Ishikawa (cell line): ENCODE measurements around the gene CTNNA1.

Source experiments
- CEBPB ChIP-seq: IDR thresholded peaks from 2 replicates; pipeline ENCODE4 v1.6.1; 2012
- CREB1 ChIP-seq: IDR thresholded peaks from 2 replicates; pipeline ENCODE4 v1.6.1; 2012; ENCODE audit warnings: low read depth
- EP300 ChIP-seq: IDR thresholded peaks from 2 replicates; pipeline ENCODE4 v1.6.1; 2012; ENCODE audit warnings: borderline replicate concordance
- MAX ChIP-seq: IDR thresholded peaks from 2 replicates; pipeline ENCODE4 v1.6.1; 2012
- NFIC ChIP-seq: IDR thresholded peaks from 2 replicates; pipeline ENCODE4 v1.6.1; 2012
- RAD21 ChIP-seq: IDR thresholded peaks from 2 replicates; pipeline ENCODE4 v1.6.1; 2012; ENCODE audit warnings: low read depth
- REST ChIP-seq: IDR thresholded peaks from 2 replicates; pipeline ENCODE4 v1.6.1; 2012; ENCODE audit warnings: low read depth, mild to moderate bottlenecking
- TAF1 ChIP-seq: IDR thresholded peaks from 2 replicates; pipeline ENCODE4 v1.6.1; 2012; ENCODE audit warnings: low read depth, mild to moderate bottlenecking
- TEAD4 ChIP-seq: IDR thresholded peaks from 2 replicates; pipeline ENCODE4 v1.6.1; 2012
- USF1 ChIP-seq: IDR thresholded peaks from 2 replicates; pipeline ENCODE4 v1.6.1; 2012
- YY1 ChIP-seq: IDR thresholded peaks from 2 replicates; pipeline ENCODE4 v1.6.1; 2012; ENCODE audit warnings: low read depth
- ZBTB7A ChIP-seq: IDR thresholded peaks from 2 replicates; pipeline ENCODE4 v1.6.1; 2012; ENCODE audit warnings: low read depth

- TF ChIP-seq USF1 (no peak), MAX (no peak), REST (no peak), EP300 (no peak), ZBTB7A (no peak), NFIC (no peak), CREB1 (no peak), RAD21 (no peak), CEBPB (no peak), YY1 (no peak), TAF1 (no peak), TEAD4 (no peak)
Observed at GRCh38 chr5:138815529-138815928, 62.3 kb downstream of the CTNNA1 start.
